Measurements from ENCODE around the gene FERMT3. TPM values are rescaled to one million over a fixed set of nuclear protein-coding genes. Genes with fewer than 3 reads are reported as not detected.

The FERMT3 gene
- total and polyA plus RNA-seq, 2 of the 13 experiments (the other 11 are each of a cell fraction or from before 2014, with no cell fraction given), result 0.29 TPM; not detected in 1

- no peak for TF ChIP-seq ZNF318 (CRISPR knock-in tag; IDR thresholded peaks at IDR 0.05)
- TF ChIP-seq, protein P1, sequence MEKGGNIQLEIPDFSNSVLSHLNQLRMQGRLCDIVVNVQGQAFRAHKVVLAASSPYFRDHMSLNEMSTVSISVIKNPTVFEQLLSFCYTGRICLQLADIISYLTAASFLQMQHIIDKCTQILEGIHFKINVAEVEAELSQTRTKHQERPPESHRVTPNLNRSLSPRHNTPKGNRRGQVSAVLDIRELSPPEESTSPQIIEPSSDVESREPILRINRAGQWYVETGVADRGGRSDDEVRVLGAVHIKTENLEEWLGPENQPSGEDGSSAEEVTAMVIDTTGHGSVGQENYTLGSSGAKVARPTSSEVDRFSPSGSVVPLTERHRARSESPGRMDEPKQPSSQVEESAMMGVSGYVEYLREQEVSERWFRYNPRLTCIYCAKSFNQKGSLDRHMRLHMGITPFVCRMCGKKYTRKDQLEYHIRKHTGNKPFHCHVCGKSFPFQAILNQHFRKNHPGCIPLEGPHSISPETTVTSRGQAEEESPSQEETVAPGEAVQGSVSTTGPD (CRISPR knock-in tag; IDR thresholded peaks at IDR 0.05), result no peak
- TF ChIP-seq TGIF2 (CRISPR knock-in tag; IDR thresholded peaks at IDR 0.05), result no peak
- no peak for TF ChIP-seq DNMT1 (CRISPR knock-in tag; IDR thresholded peaks at IDR 0.05)
- TF ChIP-seq, protein P2, sequence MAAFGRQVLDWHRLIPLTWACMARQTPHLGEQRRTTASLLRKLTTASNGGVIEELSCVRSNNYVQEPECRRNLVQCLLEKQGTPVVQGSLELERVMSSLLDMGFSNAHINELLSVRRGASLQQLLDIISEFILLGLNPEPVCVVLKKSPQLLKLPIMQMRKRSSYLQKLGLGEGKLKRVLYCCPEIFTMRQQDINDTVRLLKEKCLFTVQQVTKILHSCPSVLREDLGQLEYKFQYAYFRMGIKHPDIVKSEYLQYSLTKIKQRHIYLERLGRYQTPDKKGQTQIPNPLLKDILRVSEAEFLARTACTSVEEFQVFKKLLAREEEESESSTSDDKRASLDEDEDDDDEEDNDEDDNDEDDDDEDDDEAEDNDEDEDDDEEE (CRISPR knock-in tag; IDR thresholded peaks at IDR 0.05), result no peak
- TF ChIP-seq, protein P3, sequence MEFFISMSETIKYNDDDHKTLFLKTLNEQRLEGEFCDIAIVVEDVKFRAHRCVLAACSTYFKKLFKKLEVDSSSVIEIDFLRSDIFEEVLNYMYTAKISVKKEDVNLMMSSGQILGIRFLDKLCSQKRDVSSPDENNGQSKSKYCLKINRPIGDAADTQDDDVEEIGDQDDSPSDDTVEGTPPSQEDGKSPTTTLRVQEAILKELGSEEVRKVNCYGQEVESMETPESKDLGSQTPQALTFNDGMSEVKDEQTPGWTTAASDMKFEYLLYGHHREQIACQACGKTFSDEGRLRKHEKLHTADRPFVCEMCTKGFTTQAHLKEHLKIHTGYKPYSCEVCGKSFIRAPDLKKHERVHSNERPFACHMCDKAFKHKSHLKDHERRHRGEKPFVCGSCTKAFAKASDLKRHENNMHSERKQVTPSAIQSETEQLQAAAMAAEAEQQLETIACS (CRISPR knock-in tag; IDR thresholded peaks at IDR 0.05), result 0 out of 2 replicates have a peak, but pooled peaks have one; percentile 44
- TF ChIP-seq TRIM24 (CRISPR knock-in tag; IDR thresholded peaks at IDR 0.05), result no peak
- TF ChIP-seq SCMH1 (CRISPR knock-in tag; IDR thresholded peaks at IDR 0.05; ENCODE audit: borderline replicate concordance), result no peak
- no peak for TF ChIP-seq ZNF44 (CRISPR knock-in tag; IDR thresholded peaks at IDR 0.05)
- TF ChIP-seq, protein P4, sequence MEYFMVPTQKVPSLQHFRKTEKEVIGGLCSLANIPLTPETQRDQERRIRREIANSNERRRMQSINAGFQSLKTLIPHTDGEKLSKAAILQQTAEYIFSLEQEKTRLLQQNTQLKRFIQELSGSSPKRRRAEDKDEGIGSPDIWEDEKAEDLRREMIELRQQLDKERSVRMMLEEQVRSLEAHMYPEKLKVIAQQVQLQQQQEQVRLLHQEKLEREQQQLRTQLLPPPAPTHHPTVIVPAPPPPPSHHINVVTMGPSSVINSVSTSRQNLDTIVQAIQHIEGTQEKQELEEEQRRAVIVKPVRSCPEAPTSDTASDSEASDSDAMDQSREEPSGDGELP (IDR thresholded peaks at IDR 0.05; ENCODE audit: borderline replicate concordance, low read depth), result peak; percentile 84; the same call in 1 of the 2 replicates
- TF ChIP-seq NFIC (IDR thresholded peaks at IDR 0.05; ENCODE audit: low read length), result no peak
- TF ChIP-seq, protein P5, sequence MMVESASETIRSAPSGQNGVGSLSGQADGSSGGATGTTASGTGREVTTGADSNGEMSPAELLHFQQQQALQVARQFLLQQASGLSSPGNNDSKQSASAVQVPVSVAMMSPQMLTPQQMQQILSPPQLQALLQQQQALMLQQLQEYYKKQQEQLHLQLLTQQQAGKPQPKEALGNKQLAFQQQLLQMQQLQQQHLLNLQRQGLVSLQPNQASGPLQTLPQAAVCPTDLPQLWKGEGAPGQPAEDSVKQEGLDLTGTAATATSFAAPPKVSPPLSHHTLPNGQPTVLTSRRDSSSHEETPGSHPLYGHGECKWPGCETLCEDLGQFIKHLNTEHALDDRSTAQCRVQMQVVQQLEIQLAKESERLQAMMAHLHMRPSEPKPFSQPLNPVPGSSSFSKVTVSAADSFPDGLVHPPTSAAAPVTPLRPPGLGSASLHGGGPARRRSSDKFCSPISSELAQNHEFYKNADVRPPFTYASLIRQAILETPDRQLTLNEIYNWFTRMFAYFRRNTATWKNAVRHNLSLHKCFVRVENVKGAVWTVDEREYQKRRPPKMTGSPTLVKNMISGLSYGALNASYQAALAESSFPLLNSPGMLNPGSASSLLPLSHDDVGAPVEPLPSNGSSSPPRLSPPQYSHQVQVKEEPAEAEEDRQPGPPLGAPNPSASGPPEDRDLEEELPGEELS (CRISPR knock-in tag; IDR thresholded peaks at IDR 0.05), result no peak
- no peak for TF ChIP-seq MXI1 (IDR thresholded peaks at IDR 0.05; ENCODE audit: borderline replicate concordance, low read depth, low read length)
- TF ChIP-seq KDM2A (CRISPR knock-in tag; IDR thresholded peaks at IDR 0.05; ENCODE audit: borderline replicate concordance, low read depth), result no peak
Observed at GRCh38 chr11:64226507-64227051, 20.1 kb downstream of the FERMT3 start (continued).
